Thyroid gland (tissue), 4 donors: ENCODE data around the gene LYZL2. TPM values are rescaled to one million over a fixed set of nuclear protein-coding genes. Genes with fewer than 3 reads are reported as not detected.
"Not testable (repeated sequence)": the region's sequence is repeated elsewhere in the genome, so short reads cannot be mapped to it uniquely, and the experiment has no call there.

Source experiments
- DNase-seq, 2 donors: peaks; one replicate each; pipeline ENCODE4 v3.0.0-alpha.2; 2019
- H3K27ac ChIP-seq, 3 donors: fragments of 200-600 bp; sonication (generic); 1 replicate in 2 of 3; 2 replicates in 1 of 3; pipeline ENCODE4 v1.5.1; 2016 to 2019; ENCODE audit warnings: mild to moderate bottlenecking in 1 of 3, moderate library complexity in 1 of 3
- H3K27me3 ChIP-seq: fragments of 200-600 bp; sonication (generic); one replicate; pipeline ENCODE4 v1.5.1; 2019
- H3K36me3 ChIP-seq, 2 donors: fragments of 200-600 bp; sonication (generic); one replicate each; pipeline ENCODE4 v1.5.1; 2016 to 2019
- H3K4me1 ChIP-seq, 2 donors: fragments of 200-600 bp; sonication (generic); one replicate each; pipeline ENCODE4 v1.5.1; 2017 to 2019
- H3K4me3 ChIP-seq, 3 donors: fragments of 200-600 bp; sonication (generic); replicated peaks in 1 of 3; 1 replicate in 2 of 3; 2 replicates in 1 of 3; pipeline ENCODE4 v1.5.1; 2016; ENCODE audit warnings: mild to moderate bottlenecking in 1 of 3
- H3K9me3 ChIP-seq: fragments of 200-600 bp; sonication (generic); one replicate; pipeline ENCODE4 v1.5.1; 2017
- POLR2A ChIP-seq, 2 donors: fragments of 450-650 bp; IDR thresholded peaks; one replicate each; pipeline ENCODE4 v1.6.1; 2017; ENCODE audit warnings: antibody characterized with exemption in 2 of 2, mild to moderate bottlenecking in 2 of 2, moderate library complexity in 1 of 2
- WGBS, 2 donors: methylation state at CpG; one replicate each; pipeline ENCODE4 v1.1.5; 2017; 5-methylcytosine and 5-hydroxymethylcytosine counted together
- intact Hi-C: fragments of 100-400 bp; cut with DNase I; formaldehyde crosslinking; loops from one replicate; pipeline ENCODE4 v1.15.1; 2023
- total RNA-seq, 4 donors: library from RNA; depleted of rRNA; stranded (reverse); fragments of >200 nt; gene quantifications; one replicate each; pipeline ENCODE4 v1.2.3, GENCODE V29; 2016
- TF ChIP-seq, protein P1 (sequence below), 6 experiments: fragments of 200-600 bp in 3 of 6; fragments of 450-650 bp in 3 of 6; sonication (generic) in 3 of 6; IDR thresholded peaks; one replicate each; pipeline ENCODE4 v1.5.1; 2016 to 2019; ENCODE audit warnings: antibody characterized with exemption in 6 of 6, mild to moderate bottlenecking in 2 of 6, inconsistent platforms in 1 of 6, moderate library complexity in 1 of 6

LYZL2 gene
- total RNA-seq, 4 donors from 2014 or later, result not detected

DNA sequence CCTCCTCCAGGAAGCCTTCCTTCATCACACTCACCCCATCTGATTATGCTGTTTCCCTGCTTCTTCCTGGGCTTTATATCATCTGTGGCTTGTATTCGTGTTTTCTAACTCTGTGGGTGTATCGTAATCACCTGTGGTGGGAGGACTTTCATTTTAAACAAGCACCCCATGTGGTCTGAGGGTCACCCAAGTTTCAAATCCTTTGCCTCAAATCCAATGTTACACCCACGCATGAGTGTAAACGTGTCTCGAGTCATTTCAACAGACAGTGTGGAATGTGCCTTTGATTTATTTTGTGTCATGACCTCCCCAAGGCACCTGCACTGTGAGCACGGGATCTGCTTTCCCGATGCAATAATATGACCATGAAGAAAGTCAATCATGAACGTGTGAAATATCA, 17.5 kb upstream of the LYZL2 start:
- Histone ChIP-seq H3K36me3 (no peaks in the 10 kb centered on the region), H3K9me3 (no peaks in the 10 kb centered on the region), H3K4me1 (peaks cover 0 to 4% of the 10 kb centered on the region in 2 donors), H3K27ac (no peak overlapping the region), H3K27me3 (no peaks in the 10 kb centered on the region), H3K4me3 (no peak overlapping the region)
- 85 to 88% methylated on average over 8 of the region's 8 CpGs for WGBS, 2 donors
- no peak for TF ChIP-seq POLR2A (IDR thresholded peaks at IDR 0.05)
- TF ChIP-seq, protein P1, sequence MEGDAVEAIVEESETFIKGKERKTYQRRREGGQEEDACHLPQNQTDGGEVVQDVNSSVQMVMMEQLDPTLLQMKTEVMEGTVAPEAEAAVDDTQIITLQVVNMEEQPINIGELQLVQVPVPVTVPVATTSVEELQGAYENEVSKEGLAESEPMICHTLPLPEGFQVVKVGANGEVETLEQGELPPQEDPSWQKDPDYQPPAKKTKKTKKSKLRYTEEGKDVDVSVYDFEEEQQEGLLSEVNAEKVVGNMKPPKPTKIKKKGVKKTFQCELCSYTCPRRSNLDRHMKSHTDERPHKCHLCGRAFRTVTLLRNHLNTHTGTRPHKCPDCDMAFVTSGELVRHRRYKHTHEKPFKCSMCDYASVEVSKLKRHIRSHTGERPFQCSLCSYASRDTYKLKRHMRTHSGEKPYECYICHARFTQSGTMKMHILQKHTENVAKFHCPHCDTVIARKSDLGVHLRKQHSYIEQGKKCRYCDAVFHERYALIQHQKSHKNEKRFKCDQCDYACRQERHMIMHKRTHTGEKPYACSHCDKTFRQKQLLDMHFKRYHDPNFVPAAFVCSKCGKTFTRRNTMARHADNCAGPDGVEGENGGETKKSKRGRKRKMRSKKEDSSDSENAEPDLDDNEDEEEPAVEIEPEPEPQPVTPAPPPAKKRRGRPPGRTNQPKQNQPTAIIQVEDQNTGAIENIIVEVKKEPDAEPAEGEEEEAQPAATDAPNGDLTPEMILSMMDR (IDR thresholded peaks at IDR 0.05), result no peak
- intact Hi-C loops, result no loop called here
- no peak for DNase-seq

DNA sequence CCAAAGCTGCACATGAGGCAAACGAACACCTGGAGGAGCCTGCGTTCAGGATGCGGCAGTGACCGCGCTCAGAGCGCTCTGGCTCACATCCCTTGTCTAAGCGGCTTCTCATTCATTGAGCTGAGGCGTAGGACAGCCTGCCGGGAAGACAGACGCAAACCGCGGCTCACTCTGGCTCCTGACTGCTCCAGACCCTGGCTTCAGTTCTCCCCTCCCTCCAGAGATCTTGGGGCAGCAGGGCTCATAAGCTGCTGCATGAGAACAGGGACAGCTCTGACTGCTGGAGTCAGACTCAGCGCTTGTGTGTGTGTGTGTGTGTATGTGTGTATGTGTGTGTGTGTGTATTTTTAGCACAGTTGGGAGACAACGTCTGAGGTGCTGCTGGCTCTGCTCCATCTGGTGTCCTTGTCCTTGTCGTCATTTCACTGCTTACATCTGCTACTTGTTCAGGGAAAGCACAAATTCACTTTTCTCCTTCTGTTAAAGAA, 15.8 kb upstream of the LYZL2 start:
- H3K36me3 ChIP-seq, result no peaks in the 10 kb centered on the region
- 14 to 15% methylated on average over 3 to 8 of the region's 15 CpGs for WGBS, 2 donors
- no peaks in the 10 kb centered on the region for H3K27me3 ChIP-seq
- H3K4me3 ChIP-seq, result no peak overlapping the region
- no peaks in the 10 kb centered on the region for H3K9me3 ChIP-seq
- DNase-seq, result no peak
- TF ChIP-seq, protein P1 (IDR thresholded peaks at IDR 0.05), result no peak
- TF ChIP-seq POLR2A (IDR thresholded peaks at IDR 0.05), result no peak
- intact Hi-C loops, result no loop called here
- H3K4me1 ChIP-seq, result peaks cover 0 to 4% of the 10 kb centered on the region in 2 donors
- H3K27ac ChIP-seq, result no peak overlapping the region

DNA sequence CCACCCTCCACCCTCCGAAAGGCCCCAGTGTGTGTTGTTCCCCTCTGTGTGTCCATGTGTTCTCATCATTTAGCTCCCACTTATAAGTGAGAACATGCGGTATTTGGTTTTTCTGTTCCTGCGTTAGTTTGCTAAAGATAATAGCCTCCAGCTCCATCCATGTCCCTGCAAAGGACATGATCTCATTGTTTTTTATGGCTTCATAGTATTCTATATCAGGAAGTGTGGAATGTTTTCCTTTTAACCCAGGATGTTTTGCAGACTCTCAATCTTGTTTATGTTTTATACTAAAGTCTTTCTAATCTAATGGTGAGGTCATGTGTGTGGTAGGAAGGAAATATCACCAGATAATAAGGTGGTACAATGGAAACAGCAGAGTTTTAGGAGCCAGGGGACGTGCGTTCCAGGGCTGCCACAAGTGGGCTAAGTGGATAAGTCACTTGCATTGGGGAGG, 14.9 kb upstream of the LYZL2 start:
- not testable (repeated sequence) for H3K9me3 ChIP-seq

DNA sequence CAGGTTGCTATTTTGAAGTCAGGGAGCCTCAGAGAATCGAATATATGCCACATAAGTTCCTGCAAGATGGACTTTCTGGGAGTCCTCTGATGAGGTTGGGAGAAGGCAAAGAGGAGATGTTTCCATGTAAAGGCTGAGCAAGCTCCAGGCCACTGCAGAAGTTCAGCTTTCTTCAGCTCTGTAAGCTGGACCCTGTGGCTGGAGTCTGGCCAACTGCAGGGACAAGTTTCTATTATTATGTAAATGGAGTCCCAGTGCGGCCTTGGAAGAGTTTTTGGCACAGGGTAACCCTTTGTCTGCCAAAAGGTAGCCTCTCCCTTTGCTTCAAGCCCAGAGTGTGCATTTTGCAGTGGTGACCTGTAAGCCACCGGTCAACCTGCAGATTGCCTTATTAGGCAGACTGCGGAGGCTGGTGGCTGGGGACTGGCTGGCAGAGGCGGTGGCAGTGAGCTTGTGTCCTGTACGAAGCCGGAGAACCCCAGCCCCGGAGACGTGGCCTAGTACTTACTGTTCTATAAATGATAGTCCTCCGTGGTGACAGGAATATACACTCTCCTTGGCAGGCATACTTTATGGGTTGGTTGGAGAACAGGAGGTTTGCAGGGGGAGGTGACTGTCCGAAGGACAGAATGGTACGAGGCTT, 14.1 kb upstream of the LYZL2 start:
- H3K4me1 ChIP-seq, DNase-seq, H3K36me3 ChIP-seq, H3K4me3 ChIP-seq, H3K9me3 ChIP-seq, intact Hi-C loops, H3K27me3 ChIP-seq, H3K27ac ChIP-seq: not testable (repeated sequence)
- WGBS, 2 donors, result 50 to 66% methylated on average over 6 to 12 of the region's 12 CpGs

More for the DNA sequence above, 14.9 kb upstream of the LYZL2 start:
- H3K27ac ChIP-seq, H3K27me3 ChIP-seq, DNase-seq, H3K4me1 ChIP-seq, H3K36me3 ChIP-seq, H3K4me3 ChIP-seq, intact Hi-C loops: not testable (repeated sequence)
- 79 to 80% methylated on average over 5 of the region's 5 CpGs for WGBS, 2 donors

DNA sequence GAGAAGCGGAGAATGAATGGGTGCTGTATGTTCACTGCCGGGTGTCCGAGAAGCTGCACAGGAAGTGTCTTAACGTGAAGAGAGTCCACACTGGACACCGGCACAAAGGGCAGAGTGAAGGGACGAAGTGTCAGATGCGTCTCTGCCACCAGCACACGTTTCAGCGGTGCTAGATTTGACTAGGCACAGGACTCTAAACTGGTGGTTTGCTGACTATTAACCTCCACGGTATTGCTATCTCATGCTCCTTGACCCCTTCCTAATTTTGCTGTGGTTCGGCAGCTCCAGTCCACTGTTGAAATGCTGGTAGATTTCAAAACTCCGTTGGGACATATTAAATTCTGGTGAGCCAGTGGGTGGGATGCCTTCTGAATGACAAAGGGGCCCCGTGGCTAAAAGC, 13.3 kb upstream of the LYZL2 start:
- H3K36me3 ChIP-seq, DNase-seq, H3K27ac ChIP-seq, intact Hi-C loops, H3K27me3 ChIP-seq, H3K9me3 ChIP-seq, H3K4me1 ChIP-seq, H3K4me3 ChIP-seq: not testable (repeated sequence)
- WGBS, 2 donors, result 73 to 78% methylated on average over 7 to 10 of the region's 13 CpGs

DNA sequence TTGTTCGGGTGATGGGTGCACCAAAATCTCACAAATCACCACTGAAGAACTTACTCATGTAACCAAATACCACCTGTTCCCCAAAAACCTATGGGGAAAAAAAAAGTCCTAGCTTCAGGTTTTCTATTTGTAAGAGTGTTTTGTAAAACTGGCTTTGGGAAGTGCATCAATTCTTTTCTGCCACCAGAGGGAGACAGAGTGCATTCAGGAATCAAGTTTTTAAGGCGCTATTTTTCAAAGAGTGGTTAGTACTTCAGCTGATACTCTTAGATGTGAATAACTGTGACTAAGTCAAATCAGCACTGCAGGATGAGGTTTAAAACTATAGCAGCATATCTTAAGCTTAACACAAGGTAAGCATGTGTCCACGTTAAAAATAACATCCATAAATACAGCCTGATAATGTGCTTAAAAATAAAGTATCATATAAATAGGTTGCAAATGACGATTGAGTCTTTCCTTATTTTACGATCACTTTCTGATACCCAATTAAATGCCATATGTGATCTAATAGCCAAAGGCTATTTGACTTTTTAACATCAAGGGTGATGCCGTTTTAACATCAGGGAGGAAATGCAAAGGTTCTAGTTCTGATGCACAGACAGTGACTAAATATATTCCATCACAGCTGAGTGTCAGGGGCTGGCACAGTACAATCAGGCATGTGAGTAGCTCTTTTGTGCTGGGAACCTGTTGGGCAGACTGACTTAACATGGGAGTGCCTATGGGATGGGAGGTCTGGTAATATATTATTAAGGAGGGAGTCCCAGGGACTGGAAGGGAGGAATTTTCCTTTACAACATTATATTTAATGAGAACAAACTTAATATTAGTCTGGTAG, 10.6 kb upstream of the LYZL2 start:
- Histone ChIP-seq H3K27me3 (no peaks in the 10 kb centered on the region), H3K36me3 (no peaks in the 10 kb centered on the region), H3K4me1 (no peaks in the 10 kb centered on the region), H3K4me3 (no peak overlapping the region), H3K9me3 (no peaks in the 10 kb centered on the region), H3K27ac (no peak overlapping the region)
- WGBS, 2 donors, result 42 to 50% methylated on average over 6 of the region's 6 CpGs
- DNase-seq, result no peak
- intact Hi-C loops, result no loop called here
- TF ChIP-seq POLR2A (IDR thresholded peaks at IDR 0.05), result no peak
- TF ChIP-seq, protein P1 (IDR thresholded peaks at IDR 0.05), result peak; percentile 53 to 90 (median 78)
